Measurements from ENCODE around the gene ALDH3A1.

The ALDH3A1 gene

DNA sequence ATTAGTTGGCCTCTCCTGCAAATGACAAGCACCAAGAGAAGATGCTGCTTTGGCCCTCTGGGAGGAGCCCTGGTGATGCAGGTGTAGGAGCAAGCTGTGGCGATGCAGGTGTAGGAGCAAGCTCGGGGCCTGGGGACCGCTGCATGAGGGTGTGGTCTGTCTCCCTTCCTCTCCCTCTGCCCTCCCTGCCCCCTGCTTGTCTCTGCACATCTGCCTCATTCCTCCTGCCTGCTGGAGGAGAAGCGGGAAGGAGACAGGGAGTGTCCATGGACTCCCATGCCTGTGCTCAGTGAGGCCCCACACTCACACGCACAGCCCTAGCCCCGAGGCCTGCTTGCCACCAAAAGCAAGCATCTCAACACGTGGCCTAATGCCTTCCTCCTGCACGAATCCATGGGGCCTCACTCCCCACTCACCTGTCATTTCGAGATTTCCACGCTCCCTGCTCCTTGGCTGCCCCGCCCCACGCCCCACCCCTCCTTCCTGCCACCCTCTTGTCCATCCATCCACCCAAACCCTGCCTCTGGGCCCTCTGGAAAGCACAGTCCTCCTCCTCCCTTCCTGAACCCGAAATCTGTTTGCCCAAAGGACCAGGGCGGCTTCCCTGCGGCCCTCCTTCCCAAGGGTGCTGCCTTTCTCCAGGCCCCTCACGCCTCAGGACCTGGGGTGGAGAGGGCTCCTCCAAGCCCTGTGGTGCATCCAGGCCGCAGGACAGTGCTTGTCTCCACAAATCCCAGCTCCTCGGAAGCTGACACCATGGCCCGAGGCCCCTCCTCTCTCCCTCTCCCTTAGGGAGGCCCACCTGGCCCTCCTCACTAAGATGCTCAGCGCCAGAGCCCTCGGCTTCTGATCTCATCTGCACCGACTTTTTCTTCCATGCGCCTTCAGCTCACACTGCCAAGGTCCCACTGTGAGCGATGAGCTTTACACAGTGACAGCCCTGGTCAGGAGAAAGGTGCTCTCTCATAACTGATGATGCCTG lies 11.8 kb upstream of the ALDH3A1 start:
- no peak for DNase-seq

- no peak for DNase-seq
These were observed 9.6 kb upstream of the ALDH3A1 start for GRCh38 chr17:19757536-19758180.

DNA sequence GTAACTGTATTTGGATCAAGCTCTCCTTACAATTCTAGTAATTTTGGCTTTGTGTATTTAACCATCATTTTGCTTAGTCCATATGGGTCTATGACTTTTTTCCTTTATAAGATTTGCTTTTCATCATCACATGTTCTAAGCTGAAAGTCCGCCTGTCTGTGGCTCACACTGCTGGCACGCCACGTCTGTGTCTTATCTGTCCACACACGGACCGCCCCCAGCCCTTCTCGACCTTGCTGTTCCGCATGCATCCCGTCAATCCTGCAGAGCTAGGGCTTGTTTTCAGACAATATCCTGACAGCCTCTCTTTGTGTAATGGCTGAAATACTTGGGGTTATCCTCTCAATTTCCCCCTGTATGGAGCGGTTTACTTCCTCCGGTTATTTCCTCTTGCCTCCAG lies 8.4 kb upstream of the ALDH3A1 start:
- no peak for DNase-seq

DNA sequence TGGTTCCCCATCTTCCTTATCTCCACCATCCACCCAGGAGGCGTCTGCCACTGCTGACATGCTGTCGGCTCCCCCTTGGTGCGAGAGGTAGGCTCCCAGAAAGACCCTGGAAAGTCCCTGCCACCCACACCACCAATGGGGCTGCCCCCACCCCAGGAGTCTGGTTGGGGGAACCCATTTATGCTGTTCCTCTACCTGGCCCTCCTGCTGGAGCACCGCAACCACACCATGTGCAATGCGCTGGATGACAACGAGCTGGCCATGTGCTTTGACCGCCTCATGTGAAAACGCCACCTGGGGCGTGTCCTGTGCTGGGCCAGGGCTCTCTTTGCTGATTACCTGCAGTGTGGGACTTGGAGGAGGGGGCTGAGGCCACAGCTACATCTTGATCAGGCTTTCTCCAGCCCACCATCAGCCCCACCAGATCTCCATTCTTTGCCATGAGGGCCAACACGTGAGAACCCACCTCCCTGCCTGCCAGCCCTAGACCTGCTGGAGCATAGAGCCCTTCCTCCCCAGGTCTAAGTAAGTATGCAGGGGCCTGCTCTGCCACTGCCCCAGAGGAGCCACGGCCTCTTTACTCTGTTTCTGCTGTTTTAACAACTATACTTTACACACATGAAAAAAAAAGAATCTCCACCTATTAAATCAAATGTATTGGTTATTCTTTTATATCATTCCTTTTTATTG lies 7.9 kb upstream of the ALDH3A1 start:
- DNase-seq: no peak

GRCh38 chr17:19755392-19755791 lies 7.3 kb upstream of the ALDH3A1 start:
- no peak for DNase-seq

DNA sequence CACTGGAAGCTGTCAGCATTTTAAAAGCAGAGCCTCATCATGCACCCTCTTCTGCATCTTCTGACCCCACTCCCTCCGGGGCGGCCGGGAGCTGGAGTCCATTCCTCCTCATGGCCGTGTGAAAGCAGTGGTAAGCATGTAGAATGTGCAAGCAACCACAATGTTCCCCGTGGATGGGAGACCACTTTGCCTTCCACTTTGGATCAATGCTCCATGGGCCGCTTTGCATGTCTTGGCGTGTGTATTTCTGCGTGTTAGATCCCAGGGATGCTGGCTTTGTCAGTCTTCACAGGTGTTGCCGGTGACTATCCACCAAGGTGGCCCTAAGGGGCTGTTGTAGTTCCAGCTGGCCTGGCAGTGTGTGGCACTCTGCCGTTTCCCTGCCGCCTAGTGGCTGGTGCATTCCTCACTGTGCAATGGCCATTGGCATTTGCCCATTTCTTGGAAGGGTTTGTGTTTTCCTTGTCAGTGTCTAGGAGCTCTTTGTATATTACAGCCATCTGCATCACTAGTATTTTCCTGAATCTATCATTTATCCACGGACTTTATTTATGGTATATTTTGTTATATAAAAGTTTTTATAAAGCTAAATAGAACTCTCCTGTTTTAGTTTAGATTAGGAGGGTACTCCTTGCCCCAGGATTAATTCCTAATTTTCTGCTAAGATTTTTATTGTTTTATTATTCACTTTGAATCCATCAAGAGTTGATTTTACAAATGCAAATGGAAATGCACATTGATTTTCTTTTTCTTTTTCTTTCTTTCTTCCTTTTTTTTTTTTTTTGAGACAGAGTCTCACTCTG lies 5.8 kb upstream of the ALDH3A1 start:
- no peak for DNase-seq

DNA sequence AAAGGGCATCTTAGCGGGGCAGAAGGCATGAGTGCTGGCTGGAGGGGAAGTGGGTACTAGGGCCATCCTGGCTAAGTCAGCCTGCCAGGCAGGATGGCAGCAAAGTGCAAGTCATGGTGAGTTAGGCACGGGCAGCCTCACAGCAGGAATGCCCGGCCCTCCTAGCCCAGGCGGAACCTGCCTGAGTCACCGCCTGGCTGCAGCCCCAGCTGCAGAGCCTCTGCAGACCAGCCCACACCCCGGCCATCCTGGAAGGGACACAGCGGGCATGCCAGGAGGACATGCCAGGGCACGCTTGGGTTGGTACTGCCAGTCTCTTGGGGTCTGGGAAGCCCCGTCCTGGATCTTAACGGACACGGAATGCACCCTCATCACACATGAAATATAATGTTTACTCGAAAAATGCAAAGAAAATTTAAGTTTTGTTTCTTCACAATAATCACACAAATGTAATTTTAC lies 5.0 kb upstream of the ALDH3A1 start:
- no peak for DNase-seq

- DNase-seq: no peak
These were observed 4.3 kb upstream of the ALDH3A1 start for GRCh38 chr17:19752216-19753050.

- no peak for DNase-seq
These were observed 2.7 kb upstream of the ALDH3A1 start for GRCh38 chr17:19750835-19751234.

- DNase-seq: no peak
These were observed 2.0 kb upstream of the ALDH3A1 start for GRCh38 chr17:19750020-19750572.

DNA sequence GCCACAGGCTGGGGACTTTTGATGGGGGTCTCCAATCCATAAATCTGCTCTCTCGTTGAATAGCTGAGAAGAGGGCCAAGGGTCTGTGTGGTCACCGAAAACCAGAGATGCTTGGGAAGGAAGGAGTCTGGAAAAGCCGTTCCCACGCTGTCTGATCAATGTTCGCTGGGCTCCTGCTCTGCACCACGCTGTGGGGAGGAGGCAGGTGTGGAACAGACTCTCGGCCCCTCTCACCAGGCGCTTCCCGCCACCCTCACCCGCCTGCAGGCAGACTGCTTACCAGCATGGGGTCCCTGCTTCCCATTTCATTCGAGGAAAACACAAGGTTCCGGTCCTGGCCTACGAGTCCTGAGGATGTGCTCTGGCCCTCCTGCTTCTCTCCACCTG lies 702 bp upstream of the ALDH3A1 start:
- no peak for DNase-seq

DNA sequence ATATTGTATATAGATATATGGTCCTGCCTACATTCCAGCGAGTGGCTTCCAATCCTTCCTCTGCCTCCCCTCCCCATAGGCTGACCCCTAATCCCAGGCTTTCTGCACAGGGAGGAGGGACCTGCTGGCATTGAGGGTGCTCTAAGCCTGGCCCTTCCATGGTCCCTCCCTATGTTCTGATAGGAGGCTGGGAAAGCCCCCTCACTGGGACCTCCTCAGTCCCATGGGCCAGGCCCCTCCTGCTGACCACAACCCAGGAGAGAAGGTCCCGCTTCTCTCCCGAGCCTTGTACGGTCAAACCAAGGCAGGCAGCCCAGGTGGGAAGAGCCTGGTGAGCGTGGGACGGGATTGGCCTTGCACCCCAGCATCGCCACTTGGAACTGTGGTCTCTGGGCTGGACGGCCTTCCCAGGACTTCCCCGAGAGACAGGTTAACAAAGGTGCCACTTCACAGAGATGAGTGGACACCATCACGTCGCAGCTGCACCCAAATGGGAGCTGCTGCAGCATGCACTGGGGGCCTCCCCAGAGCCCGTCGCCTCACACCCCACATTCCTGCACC lies 859 bp downstream of the ALDH3A1 start:
- DNase-seq: no peak

DNA sequence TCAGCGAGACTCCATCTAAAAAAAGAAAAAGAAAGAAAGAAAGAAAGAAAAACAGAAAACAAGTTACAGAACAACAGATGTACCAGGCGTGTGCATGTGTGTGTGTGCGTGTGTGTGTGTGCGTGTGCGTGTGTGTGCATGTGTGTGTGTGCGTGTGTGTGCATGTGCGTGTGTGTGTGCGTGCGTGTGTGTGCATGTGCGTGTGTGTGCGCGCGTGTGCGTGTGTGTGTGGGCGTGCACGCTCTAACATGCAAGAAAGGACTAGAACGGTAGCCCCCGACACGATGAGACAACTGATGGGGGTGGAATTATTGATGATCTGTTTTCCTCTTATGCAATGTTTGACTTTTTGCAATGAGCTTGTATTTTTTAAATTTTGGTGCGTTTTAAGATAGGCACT lies 1.6 kb downstream of the ALDH3A1 start:
- no peak for DNase-seq

DNA sequence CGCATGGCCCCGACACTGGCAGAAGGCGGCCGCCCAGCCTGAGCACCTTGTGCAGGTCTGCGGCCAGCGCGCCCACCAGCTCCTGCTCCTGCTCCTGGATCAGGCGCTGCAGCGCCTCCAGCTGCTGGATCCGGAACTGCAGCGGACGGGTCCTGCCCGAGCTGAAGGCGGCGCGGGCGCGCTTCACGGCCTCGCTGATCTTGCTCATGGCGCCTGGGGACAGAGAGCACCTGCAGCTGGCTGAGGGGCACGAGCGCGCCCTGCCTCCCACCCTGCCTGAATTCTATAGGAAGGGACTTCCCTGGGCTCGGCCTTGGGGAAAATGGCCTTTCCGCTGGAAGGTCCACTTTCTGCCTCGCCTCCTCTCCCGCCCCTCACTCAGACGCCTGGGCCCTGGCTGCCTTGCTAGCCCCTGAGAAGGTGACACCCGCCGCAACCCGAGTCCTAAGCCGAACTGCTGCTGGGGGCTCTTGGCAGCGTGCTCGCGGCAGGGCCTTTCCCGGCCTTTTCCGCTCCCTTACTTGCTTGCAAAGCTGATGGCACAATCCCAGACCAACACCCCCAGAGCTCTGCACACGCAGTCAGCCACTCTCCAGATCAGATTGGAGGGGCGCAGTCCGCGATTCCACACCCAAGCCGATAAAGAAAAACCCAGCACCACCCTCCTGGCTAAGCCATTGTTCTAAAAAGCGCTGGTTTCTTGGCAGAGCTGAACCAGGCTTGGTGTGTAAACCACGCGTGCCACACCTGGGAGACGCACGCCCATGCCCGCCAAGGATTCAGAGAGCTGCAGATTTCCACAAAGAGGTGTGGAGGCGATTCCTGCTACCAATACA lies 3.0 kb downstream of the ALDH3A1 start:
- DNase-seq: peak; percentile 76

DNA sequence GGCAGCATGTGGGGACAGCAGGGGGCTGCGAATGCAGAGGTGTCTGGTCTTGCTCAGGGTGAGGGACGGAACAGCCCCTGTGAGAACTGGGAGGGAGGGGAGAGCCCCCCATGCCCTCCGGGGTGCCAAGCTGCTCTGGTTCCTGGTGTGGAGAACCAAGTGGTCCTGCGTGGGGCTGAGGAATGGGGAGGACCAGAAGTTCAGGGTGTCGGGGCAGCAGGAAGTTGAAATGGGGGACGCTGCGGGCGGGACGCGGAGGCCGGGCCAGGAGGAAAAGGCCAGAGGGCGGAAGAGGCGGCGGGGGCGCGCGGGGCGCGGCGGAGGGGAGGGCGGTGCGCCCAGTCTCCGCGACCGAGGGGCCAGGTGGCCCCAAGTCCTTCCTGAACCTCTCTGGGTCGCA lies 3.6 kb downstream of the ALDH3A1 start:
- no peak for DNase-seq

GRCh38 chr17:19743101-19744100 lies 4.7 kb downstream of the ALDH3A1 start:
- DNase-seq: no peak

DNA sequence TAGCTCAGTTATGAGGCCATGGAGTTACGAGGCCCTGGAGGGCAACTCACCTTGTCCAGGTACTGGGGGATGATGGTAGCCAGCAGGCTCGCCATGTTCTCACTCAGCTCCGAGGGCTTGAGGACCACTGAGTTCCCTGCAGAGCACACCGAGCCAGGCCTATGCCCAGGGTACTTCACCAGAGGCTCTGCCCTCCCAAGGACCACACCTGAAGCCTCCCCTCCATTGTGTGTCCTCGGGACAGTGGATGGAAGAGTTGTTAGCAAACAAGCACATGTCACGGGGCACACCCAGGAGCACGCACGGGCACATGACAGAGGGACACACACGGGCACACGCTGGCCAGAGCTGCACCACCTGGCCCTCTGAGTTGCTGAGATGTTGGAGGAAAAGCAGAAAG lies 5.6 kb downstream of the ALDH3A1 start:
- DNase-seq: no peak

DNA sequence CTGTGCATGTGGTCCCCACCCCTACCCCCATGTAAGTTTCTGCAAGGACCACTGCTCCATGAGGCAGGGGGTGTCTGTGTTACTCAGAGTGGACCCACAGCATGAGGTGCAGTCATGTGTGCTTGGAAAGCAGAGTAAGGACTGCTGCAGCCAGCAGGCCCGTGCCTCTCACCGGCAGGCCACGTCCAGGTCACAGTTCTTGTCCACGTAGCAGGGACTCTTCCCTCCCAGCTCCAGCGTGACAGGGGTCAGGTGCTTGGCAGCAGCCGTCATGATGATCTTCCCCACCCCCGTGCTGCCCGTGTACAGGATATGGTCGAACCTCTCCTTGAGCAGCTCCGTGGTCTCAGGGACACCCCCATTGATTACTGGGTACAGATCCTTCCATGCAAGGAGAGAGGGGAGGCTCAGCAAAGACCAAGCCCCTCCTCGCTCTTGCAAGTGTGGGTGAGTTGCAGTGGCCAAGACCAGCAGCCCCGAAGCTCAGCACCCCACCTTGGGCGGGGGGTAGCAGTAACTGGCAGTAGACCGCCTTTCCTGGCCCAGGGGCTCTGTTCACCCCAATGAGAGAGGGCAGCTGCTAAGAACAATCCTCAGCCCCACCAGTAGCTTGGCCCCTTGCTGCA lies 6.2 kb downstream of the ALDH3A1 start:
- DNase-seq: no peak
